GM12892 (cell line): ENCODE results near the gene TBCD.

Experiments
- POLR2A ChIP-seq: IDR thresholded peaks from 2 replicates; pipeline ENCODE4 v1.6.1; 2011; ENCODE audit warnings: low read depth, low read length, control low read depth
- TAF1 ChIP-seq: IDR thresholded peaks from 2 replicates; pipeline ENCODE4 v1.6.1; 2011; ENCODE audit warnings: low read depth, mild to moderate bottlenecking, control low read depth, low read length, borderline replicate concordance

- TF ChIP-seq TAF1, result no peak
- no peak for TF ChIP-seq POLR2A
Measured at GRCh38 chr17:82786427-82786826, 34.6 kb downstream of the TBCD start.
